Pancreas (tissue), 10 donors: ENCODE measurements around the gene RNF113A. TPM values are rescaled to one million over a fixed set of nuclear protein-coding genes. Genes with fewer than 3 reads are reported as not detected.
A peak's percentile ranks its signal among the peaks of the same experiment; 100 is the strongest.

Experiments
- ATAC-seq, 4 donors: fragments of 200-7000 bp; cut with Tn5 transposase; one replicate each; pipeline versions ENCODE4 v1.8.0 to v1.9.1; 2020; ENCODE audit warnings: mild to moderate bottlenecking in 4 of 4, moderate library complexity in 4 of 4
- DNase-seq, 6 donors: peaks; one replicate each; pipeline ENCODE4 v3.0.0-alpha.2; 2020
- FAIRE-seq: peaks from 2 replicates; lab custom pipeline; 2012; peaks lifted over from hg19 to GRCh38; lab: Jason Lieb, UNC
- H3K27ac ChIP-seq, 4 donors: fragments of 200-600 bp; sonication (generic); 1 replicate in 3 of 4; 2 replicates in 1 of 4; pipeline versions ENCODE4 v1.5.0 to v1.8.0; 2020
- H3K27me3 ChIP-seq, 4 donors: fragments of 200-600 bp; one replicate each; pipeline ENCODE4 v1.8.0; 2021
- H3K36me3 ChIP-seq, 3 donors: fragments of 200-600 bp; sonication (generic) in 1 of 3; one replicate each; pipeline versions ENCODE4 v1.5.0 to v1.8.0; 2020 to 2021
- H3K4me1 ChIP-seq, 3 donors: fragments of 200-600 bp; one replicate each; pipeline ENCODE4 v1.8.0; 2021
- H3K4me3 ChIP-seq, 4 donors: fragments of 200-600 bp; sonication (generic) in 2 of 4; one replicate each; pipeline versions ENCODE4 v1.5.0 to v1.8.0; 2020 to 2021
- H3K9me3 ChIP-seq, 4 donors: fragments of 200-600 bp; one replicate each; pipeline ENCODE4 v1.8.0; 2021
- CTCF ChIP-seq, 4 donors: fragments of 200-600 bp; sonication (generic) in 3 of 4; IDR thresholded peaks; one replicate each; pipeline versions ENCODE4 v1.5.0 to v1.8.0; 2021; ENCODE audit warnings: antibody characterized with exemption in 4 of 4
- WGBS, 2 donors: extraction: QIAGEN DNeasy Blood & Tissue Kit; methylation state at CpG; one replicate each; pipeline ENCODE4 v1.1.7; 2013; 5-methylcytosine and 5-hydroxymethylcytosine counted together
- intact Hi-C, 3 donors: fragments of 100-400 bp; cut with DNase I; formaldehyde crosslinking; loops; one replicate each; pipeline versions ENCODE4 v1.11.1 to v1.14.2; 2022
- polyA plus RNA-seq, 2 donors: library from polyadenylated mRNA; stranded (reverse); fragments of 200-250 nt; gene quantifications; one replicate each; pipeline ENCODE4 v1.2.3, GENCODE V29; 2013
- total RNA-seq, 6 donors: library from RNA; stranded (reverse); fragmentation: NEBNext Ultra II Directional in 4 of 6; extraction: Animal tissue kit (Norgen Biotek cat#: 25700) in 4 of 6; gene quantifications; one replicate each; pipeline versions ENCODE4 v1.2.1 to v1.2.4, GENCODE V29; 2021 to 2023
- donor health status: healthy with polysubstance abuse.
- donor health status: DM: no; HTN: no; CAD: no; lungs with moderate emphysema.
- donor health status: DM: no; HTN: no; CAD: no.
- donor health status: control.
- donor health status: control.
- donor health status: Bipolar disorder and iron deficiency.
- donor health status: DM: yes; HTN: yes; CAD: no.
- donor health status: DM: no; HTN: no; CAD: no.
- donor health status: DM: no; HTN: no; CAD: no.
- donor health status: DM: yes; HTN: yes; CAD: no.

Gene RNF113A
- total RNA-seq, result 10 to 100 TPM in 2 of 6 donors, 1 to 10 TPM in 4; 8.1 to 14.5 (median 9.3) TPM
- polyA plus RNA-seq, result 10 to 100 TPM in 1 of 2 donors, 1 to 10 TPM in 1; 9.9 to 14.1 TPM

- ATAC-seq (peak; percentile 96 to 98 (median 97)), DNase-seq (peak; percentile 84 to 92 (median 86)), FAIRE-seq (no peak)
- Histone ChIP-seq H3K27ac (peak within 1 kb of the TSS; percentile 70 to 88 (median 82)), H3K4me1 (no peaks in the 10 kb centered on the region), H3K9me3 (no peaks in the 10 kb centered on the region), H3K27me3 (no peaks in the 10 kb centered on the region), H3K4me3 (peak within 1 kb of the TSS; percentile 29 to 49 (median 43)), H3K36me3 (no peaks in the 10 kb centered on the region)
- no peak for TF ChIP-seq CTCF (IDR thresholded peaks at IDR 0.05)
- intact Hi-C loops, result no loop called here
- 0 to 39% methylated on average over 62 of the region's 62 CpGs for WGBS, 2 donors
Measured at GRCh38 chrX:119871599-119872395, at the start of gene RNF113A, which contains the start of gene NDUFA1. TSS of gene RNF113A (minus strand) at chrX:119871733. CDS start at chrX:119871613, 120 bp downstream. TSS of gene NDUFA1 (plus strand) at chrX:119871832. CDS start at chrX:119871912, 80 bp downstream.

- WGBS, 2 donors, result 71 to 93% methylated on average over 5 of the region's 5 CpGs
- H3K27me3 ChIP-seq, result no peaks in the 10 kb centered on the region
- no peaks in the 10 kb centered on the region for H3K4me1 ChIP-seq
- FAIRE-seq, result no peak
- TF ChIP-seq CTCF (IDR thresholded peaks at IDR 0.05), result no peak
- no peak overlapping the region for H3K4me3 ChIP-seq
- intact Hi-C loops, result no loop called here
- H3K27ac ChIP-seq, result no peak overlapping the region
- no peak for DNase-seq
- ATAC-seq, result no peak
- H3K36me3 ChIP-seq, result no peaks in the 10 kb centered on the region
- H3K9me3 ChIP-seq, result no peaks in the 10 kb centered on the region
Measured at GRCh38 chrX:119919835-119920585, 48.5 kb upstream of the RNF113A start.

GRCh38 chrX:119917877-119918276, 46.3 kb upstream of the RNF113A start:
- WGBS, 2 donors, result 76 to 94% methylated on average over 2 of the region's 2 CpGs
- H3K36me3 ChIP-seq, result no peaks in the 10 kb centered on the region
- no peak for TF ChIP-seq CTCF (IDR thresholded peaks at IDR 0.05)
- H3K27me3 ChIP-seq, result no peaks in the 10 kb centered on the region
- ATAC-seq (no peak), DNase-seq (no peak), FAIRE-seq (no peak)
- intact Hi-C loops, result no loop called here
- H3K4me1 ChIP-seq, result no peaks in the 10 kb centered on the region
- H3K27ac ChIP-seq, result no peak overlapping the region
- H3K9me3 ChIP-seq, result no peaks in the 10 kb centered on the region
- no peak overlapping the region for H3K4me3 ChIP-seq

GRCh38 chrX:119916310-119916709, 44.8 kb upstream of the RNF113A start:
- Histone ChIP-seq H3K9me3 (no peaks in the 10 kb centered on the region), H3K4me1 (no peaks in the 10 kb centered on the region), H3K27me3 (no peaks in the 10 kb centered on the region), H3K27ac (no peak overlapping the region), H3K36me3 (no peaks in the 10 kb centered on the region), H3K4me3 (no peak overlapping the region)
- WGBS, 2 donors, result 85 to 91% methylated on average over 5 of the region's 5 CpGs
- no peak for DNase-seq
- intact Hi-C loops, result no loop called here
- no peak for ATAC-seq
- TF ChIP-seq CTCF (IDR thresholded peaks at IDR 0.05), result no peak
- FAIRE-seq, result no peak
